C4-2B (cell line): ENCODE measurements around the gene C14orf119.

Experiments used
- H3K27ac ChIP-seq: fragments of 450-650 bp; 2 replicates; pipeline ENCODE4 v1.5.1; 2017
- ZFX ChIP-seq: fragments of 450-650 bp; IDR thresholded peaks from 2 replicates; pipeline ENCODE4 v1.6.1; 2017
- TF ChIP-seq, protein P1 (sequence below): fragments of 450-650 bp; conservative IDR thresholded peaks from 2 replicates; pipeline ENCODE4 v1.5.1; 2017; ENCODE audit warnings: mild to moderate bottlenecking

C14orf119 gene

GRCh38 chr14:23071244-23071920, 23.9 kb upstream of the C14orf119 start:
- H3K27ac ChIP-seq, result peak overlapping the region; percentile 87
- TF ChIP-seq, protein P1, sequence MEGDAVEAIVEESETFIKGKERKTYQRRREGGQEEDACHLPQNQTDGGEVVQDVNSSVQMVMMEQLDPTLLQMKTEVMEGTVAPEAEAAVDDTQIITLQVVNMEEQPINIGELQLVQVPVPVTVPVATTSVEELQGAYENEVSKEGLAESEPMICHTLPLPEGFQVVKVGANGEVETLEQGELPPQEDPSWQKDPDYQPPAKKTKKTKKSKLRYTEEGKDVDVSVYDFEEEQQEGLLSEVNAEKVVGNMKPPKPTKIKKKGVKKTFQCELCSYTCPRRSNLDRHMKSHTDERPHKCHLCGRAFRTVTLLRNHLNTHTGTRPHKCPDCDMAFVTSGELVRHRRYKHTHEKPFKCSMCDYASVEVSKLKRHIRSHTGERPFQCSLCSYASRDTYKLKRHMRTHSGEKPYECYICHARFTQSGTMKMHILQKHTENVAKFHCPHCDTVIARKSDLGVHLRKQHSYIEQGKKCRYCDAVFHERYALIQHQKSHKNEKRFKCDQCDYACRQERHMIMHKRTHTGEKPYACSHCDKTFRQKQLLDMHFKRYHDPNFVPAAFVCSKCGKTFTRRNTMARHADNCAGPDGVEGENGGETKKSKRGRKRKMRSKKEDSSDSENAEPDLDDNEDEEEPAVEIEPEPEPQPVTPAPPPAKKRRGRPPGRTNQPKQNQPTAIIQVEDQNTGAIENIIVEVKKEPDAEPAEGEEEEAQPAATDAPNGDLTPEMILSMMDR, result no peak
- no peak for TF ChIP-seq ZFX

GRCh38 chr14:23071921-23072539, 23.3 kb upstream of the C14orf119 start:
- H3K27ac ChIP-seq, result peak overlapping the region; percentile 87
- TF ChIP-seq, protein P1, result no peak
- no peak for TF ChIP-seq ZFX

- TF ChIP-seq, protein P1, result no peak
- no peak for TF ChIP-seq ZFX
These were observed 20.4 kb upstream of the C14orf119 start for GRCh38 chr14:23074906-23075305.

DNA sequence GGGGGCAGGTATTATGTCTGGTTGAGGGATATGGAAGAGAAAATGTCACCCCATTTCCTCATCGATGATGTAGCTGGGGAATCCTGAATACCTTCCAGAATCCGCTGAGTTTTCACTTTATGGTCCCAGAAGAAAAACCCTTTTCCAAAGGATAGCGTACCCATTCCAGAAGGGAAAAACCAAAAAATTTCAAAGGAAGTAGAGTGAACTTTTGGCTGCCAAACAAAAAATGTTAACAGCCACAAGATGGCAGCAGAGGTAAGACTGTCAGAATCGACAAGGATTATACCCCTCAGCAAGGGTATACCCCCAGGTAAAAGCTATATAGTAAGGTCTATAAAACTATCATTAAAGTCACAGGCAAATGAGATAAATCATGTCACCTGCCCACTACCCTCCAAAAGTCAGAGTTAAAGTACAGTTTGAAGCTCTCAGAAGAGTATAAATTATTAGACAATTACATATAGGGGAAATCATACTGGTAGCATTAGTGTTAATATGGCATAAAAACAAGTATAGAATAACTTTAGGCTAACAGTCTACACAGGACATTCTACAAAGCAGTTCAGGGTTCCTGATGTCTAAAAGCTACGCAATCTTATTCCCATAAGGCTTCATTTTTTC, 18.4 kb upstream of the C14orf119 start:
- H3K27ac ChIP-seq, result no peak overlapping the region
- no peak for TF ChIP-seq ZFX
- TF ChIP-seq, protein P1, result peak; percentile 79

More at GRCh38 chr14:23074906-23075305, 20.4 kb upstream of the C14orf119 start:
- H3K27ac ChIP-seq, result no peak overlapping the region

DNA sequence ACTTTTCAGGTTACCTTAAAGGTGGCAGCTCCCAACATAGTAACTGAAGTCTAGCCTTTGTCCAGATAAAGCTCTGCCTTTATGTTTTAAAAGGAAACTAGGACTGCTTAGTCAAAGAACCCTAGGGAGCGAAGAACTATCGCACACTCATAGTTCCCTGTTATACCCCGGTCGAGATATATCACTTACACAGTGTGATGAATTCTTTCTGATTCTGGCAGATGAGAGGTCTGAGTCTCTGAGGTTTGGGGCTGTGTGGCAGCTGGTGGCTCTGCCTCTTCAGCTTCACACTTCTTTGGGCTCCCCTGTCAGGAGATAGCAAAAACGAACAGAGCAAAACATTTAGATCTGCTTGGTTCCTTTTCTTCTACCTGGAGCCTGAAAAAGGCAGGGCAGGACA, 17.3 kb upstream of the C14orf119 start:
- no peak overlapping the region for H3K27ac ChIP-seq
- TF ChIP-seq, protein P1, result no peak
- TF ChIP-seq ZFX, result no peak

GRCh38 chr14:23078692-23079116, 16.6 kb upstream of the C14orf119 start:
- TF ChIP-seq ZFX, result no peak
- TF ChIP-seq, protein P1, result no peak
- no peak overlapping the region for H3K27ac ChIP-seq

DNA sequence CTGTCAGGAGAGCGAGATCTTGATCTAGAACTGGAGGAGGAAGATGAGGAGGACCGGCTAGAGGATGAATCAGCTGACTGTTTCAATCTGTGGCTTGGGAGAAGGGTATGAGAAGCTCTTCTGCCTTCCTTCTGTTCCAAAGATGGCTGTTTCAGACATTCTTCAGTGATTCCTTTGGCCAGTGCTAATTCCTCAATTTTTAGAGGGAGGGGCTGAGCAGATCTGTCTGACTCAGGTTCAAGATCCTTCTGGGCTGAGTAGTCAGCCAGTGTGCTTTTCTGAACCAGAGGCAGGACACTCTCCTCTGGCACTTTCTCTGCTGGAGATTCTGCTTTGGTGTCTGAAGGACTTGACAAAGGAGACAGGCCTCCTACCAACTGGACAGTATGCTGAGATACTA, 15.6 kb upstream of the C14orf119 start:
- no peak for TF ChIP-seq ZFX
- TF ChIP-seq, protein P1, result no peak
- H3K27ac ChIP-seq, result no peak overlapping the region
